ENCODE measurements around the gene PDZRN4. TPM values are rescaled to one million over a fixed set of nuclear protein-coding genes. Genes with fewer than 3 reads are reported as not detected.
"Not testable (repeated sequence)": the region's sequence is repeated elsewhere in the genome, so short reads cannot be mapped to it uniquely, and the experiment has no call there.

PDZRN4 gene
- total RNA-seq, 1 donor from 2014 or later = 24.8 TPM

DNA sequence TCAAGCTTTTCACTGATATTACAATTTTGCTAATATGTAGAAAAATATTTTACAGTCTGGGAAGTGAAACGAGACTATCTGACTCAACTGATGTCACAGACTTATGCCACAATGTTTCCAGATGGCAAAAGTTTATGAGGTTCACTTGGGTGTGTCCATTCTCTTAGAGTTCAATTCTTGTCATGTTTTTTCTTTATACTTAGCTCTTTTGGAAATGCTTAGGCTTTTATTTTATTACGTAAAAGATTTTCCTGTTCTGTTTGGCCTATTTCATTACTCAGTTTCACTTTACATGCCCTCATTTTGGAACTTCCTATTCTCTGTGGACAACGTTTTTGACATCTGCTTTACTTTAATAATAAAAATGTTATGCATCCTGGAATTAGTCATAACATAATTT, 2.1 kb upstream of the PDZRN4 start:
- TF ChIP-seq, protein P1, sequence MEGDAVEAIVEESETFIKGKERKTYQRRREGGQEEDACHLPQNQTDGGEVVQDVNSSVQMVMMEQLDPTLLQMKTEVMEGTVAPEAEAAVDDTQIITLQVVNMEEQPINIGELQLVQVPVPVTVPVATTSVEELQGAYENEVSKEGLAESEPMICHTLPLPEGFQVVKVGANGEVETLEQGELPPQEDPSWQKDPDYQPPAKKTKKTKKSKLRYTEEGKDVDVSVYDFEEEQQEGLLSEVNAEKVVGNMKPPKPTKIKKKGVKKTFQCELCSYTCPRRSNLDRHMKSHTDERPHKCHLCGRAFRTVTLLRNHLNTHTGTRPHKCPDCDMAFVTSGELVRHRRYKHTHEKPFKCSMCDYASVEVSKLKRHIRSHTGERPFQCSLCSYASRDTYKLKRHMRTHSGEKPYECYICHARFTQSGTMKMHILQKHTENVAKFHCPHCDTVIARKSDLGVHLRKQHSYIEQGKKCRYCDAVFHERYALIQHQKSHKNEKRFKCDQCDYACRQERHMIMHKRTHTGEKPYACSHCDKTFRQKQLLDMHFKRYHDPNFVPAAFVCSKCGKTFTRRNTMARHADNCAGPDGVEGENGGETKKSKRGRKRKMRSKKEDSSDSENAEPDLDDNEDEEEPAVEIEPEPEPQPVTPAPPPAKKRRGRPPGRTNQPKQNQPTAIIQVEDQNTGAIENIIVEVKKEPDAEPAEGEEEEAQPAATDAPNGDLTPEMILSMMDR (IDR thresholded peaks at IDR 0.05) = no peak
- peak in 1 of 2 donors; percentile 17 for TF ChIP-seq POLR2AphosphoS5 (IDR thresholded peaks at IDR 0.05; ENCODE audit: insufficient read depth in 1 of 2, low read depth in 1 of 2)
- H3K4me1 ChIP-seq = peaks cover 27% of the 10 kb centered on the region
- DNase-seq (ENCODE audit: extremely low spot score in 2 of 2) = no peak
- H3K9me3 ChIP-seq = no peaks in the 10 kb centered on the region
- H3K4me3 ChIP-seq = no peak overlapping the region
- intact Hi-C loops (cut with DNase I) = loop anchor here (10.0 kb wide), 1 partner anchor 1081 kb away; the partner anchor contains the start of gene SLC2A13
- no peaks in the 10 kb centered on the region for H3K36me3 ChIP-seq
- no peak overlapping the region for H3K27ac ChIP-seq
- no peaks in the 10 kb centered on the region for H3K27me3 ChIP-seq

DNA sequence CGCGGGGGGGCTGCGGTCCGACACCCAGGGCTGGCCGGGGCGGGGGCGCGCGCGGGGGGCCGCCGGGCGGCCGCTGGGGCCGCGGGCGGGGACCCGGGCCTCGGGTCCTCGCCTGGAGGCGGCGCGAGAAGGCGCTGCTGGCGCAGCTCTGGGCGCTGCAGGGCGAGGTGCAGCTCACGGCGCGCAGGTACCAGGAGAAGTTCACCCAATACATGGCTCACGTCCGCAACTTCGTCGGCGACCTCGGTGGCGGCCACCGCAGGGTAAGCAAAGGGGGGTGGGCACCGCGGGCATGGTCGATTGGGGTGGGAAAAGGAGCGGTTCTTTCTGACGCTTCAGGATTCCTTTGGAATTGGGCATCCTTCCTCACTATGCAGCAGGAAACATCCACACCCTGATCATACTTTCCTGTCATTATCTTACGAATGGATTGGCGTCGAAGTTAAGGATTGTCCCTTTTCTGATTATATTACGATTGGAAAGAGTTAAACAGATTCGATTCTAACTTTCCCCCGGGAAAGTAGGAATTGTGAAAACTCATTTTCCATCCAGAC, 798 bp downstream of the PDZRN4 start:
- Histone ChIP-seq H3K4me3 (peak overlapping the region; percentile 48 to 50), H3K9me3 (no peaks in the 10 kb centered on the region), H3K4me1 (peaks cover 27% of the 10 kb centered on the region), H3K27me3 (no peaks in the 10 kb centered on the region), H3K27ac (peak overlapping the region; percentile 56), H3K36me3 (no peaks in the 10 kb centered on the region)
- no peak for TF ChIP-seq POLR2AphosphoS5 (IDR thresholded peaks at IDR 0.05; ENCODE audit: insufficient read depth in 1 of 2, low read depth in 1 of 2)
- TF ChIP-seq, protein P1 (IDR thresholded peaks at IDR 0.05) = no peak
- no peak for TF ChIP-seq POLR2A (IDR thresholded peaks at IDR 0.05)
- intact Hi-C loops (cut with DNase I) = loop anchor here (10.0 kb wide), 1 partner anchor 1084 kb away; the partner anchor contains the start of gene SLC2A13
- DNase-seq (ENCODE audit: extremely low spot score in 2 of 2) = no peak

DNA sequence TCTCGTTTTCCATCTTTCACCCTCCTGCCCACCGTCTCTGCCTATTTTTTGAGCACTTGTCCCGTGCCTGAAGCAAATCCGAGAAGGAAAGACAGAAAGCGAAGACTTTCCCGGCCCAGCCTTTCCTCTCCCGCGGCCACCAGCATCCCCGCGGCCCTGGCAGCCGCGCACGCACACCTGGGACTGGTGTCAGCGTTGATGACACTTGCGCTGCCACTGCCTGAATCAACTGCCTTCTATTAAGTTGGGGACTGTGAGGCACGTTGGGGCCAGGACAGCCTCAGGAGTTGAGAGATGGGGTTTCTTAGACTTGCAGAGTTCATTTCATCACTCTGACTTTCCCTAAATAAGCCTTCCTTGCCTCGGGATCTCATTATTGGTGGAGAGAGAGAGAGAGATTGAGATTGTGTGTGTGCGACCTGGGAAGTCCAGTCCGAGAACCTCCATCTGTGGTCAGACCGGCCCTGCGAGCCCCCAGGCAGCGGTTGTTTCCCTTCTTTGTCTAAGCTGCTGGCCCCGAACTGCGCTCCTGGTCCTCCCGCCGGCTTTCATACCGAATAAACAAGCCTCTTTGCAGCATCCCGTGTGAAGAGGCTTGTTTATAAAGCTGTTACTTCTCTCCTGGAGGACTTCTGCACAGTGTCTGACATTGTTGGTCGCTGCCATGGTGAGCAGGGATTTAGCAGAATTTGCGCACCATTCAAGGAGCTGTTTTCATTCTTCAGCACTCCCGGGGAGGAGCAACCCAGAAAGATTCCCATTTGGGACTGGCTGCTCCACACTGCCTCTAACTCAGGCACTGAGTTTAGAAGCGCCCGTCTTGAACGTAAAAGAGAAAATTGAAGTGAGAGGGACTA, 1.5 kb downstream of the PDZRN4 start:
- Histone ChIP-seq H3K4me3 (peak overlapping the region; percentile 48 to 50), H3K4me1 (peaks cover 27% of the 10 kb centered on the region), H3K27me3 (no peaks in the 10 kb centered on the region), H3K27ac (peak overlapping the region; percentile 56), H3K9me3 (no peaks in the 10 kb centered on the region), H3K36me3 (no peaks in the 10 kb centered on the region)
- DNase-seq (ENCODE audit: extremely low spot score in 2 of 2) = no peak
- intact Hi-C loops (cut with DNase I) = loop anchor here (10.0 kb wide), 1 partner anchor 1085 kb away; the partner anchor contains the start of gene SLC2A13
- TF ChIP-seq, protein P1 (IDR thresholded peaks at IDR 0.05) = no peak
- TF ChIP-seq POLR2AphosphoS5 (IDR thresholded peaks at IDR 0.05; ENCODE audit: insufficient read depth in 1 of 2, low read depth in 1 of 2) = peak in 1 of 2 donors; percentile 39

DNA sequence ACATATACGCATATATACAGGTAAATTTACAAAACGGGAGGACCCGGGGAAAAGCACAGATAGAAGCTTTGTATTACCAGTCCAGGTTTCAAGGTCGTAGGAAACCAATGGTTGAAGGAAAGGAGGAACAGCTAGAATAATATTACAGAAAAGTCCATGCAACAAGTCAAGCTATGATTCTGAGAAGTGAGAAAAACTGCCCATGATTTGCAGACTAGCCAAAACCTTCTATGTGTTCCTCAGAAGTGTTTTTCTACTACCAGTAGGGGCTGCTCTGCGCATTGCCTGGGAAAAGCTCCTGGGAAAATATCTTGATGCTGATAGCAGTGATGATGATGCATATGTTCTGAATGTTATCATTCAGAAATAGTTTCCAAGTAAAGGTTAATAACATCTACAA, 2.2 kb downstream of the PDZRN4 start:
- peak overlapping the region; percentile 48 to 50 for H3K4me3 ChIP-seq
- H3K36me3 ChIP-seq = no peaks in the 10 kb centered on the region
- H3K9me3 ChIP-seq = no peaks in the 10 kb centered on the region
- no peak overlapping the region for H3K27ac ChIP-seq
- H3K4me1 ChIP-seq = peaks cover 27% of the 10 kb centered on the region
- H3K27me3 ChIP-seq = no peaks in the 10 kb centered on the region
- intact Hi-C loops (cut with DNase I) = no loop called here
- TF ChIP-seq, protein P1 (IDR thresholded peaks at IDR 0.05) = peak in 1 of 3 experiments; percentile 35
- TF ChIP-seq POLR2AphosphoS5 (IDR thresholded peaks at IDR 0.05; ENCODE audit: insufficient read depth in 1 of 2, low read depth in 1 of 2) (no peak), POLR2A (IDR thresholded peaks at IDR 0.05) (no peak)
- no peak for DNase-seq (ENCODE audit: extremely low spot score in 2 of 2)

DNA sequence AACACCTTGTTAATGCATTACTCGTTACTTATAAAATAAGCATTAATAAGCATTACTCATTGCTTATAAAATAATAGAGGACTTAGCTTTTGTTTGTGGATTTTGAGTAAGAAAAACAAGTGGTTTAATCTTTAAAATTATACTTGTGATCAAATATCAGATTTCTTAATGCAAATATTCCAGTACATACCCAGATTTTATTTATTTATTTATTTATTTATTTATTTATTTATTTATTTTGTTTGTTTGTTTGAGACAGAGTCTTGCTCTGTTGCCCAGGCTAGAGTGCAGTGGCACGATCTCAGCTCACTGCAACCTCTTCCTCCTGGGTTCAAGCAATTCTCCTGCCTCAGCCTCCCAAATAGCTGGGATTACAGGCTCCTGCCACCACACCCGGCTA, 3.4 kb downstream of the PDZRN4 start:
- H3K27ac ChIP-seq; H3K36me3 ChIP-seq; H3K4me3 ChIP-seq; intact Hi-C loops (cut with DNase I); DNase-seq (ENCODE audit: extremely low spot score in 2 of 2); H3K9me3 ChIP-seq; H3K27me3 ChIP-seq: not testable (repeated sequence)
- peaks cover 27% of the 10 kb centered on the region for H3K4me1 ChIP-seq
